Measurements from ENCODE around the gene DNAJC1.

The DNAJC1 gene

DNA sequence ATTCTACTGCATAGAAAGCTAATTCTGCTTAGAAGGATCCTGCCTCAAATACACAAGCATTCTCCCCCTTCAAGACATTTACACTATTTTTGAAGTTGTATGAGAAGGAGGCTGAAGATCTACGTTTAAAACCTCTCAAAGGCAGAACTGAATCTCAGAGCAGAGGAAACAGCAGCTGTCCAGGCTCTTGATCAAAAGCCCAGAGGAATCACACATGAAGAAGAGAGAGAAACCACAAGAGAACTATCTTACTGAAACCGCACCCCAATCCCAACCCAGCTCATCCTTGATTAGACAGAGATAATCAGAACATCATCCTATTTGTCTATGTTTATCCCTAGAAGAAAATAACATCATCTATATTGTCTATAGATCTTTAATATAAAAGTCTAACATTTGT lies 2.2 kb upstream of the DNAJC1 start:
- WGBS = 94% methylated on average over 1 of the region's 2 CpGs
- no peak for DNase-seq

DNA sequence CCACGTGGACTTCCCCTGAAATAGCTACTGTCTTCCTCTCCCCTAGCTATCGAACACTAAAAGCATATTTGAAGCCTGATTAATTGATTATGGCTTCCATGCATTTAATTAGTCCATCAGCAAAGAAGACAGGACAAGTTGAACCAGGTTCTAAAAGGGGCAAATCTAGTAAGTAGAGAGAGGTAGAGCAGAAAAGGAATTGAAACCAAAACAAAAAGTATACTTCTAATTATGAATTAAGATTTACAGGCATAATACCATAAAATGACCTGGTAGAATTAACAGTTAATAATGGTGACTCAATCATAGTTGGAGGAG lies 393 bp upstream of the DNAJC1 start:
- Histone ChIP-seq H2BK120ac (ENCODE audit: low read depth, low read length) (no peak overlapping the region), H3K4ac (ENCODE audit: low read depth in 1 of 2, low read length in 2 of 2) (no peak overlapping the region), H2BK12ac (ENCODE audit: low read length in 2 of 2) (no peak overlapping the region), H3K23ac (ENCODE audit: low read length in 2 of 2) (no peak overlapping the region), H3K27ac (ENCODE audit: low read length, poor library complexity, severe bottlenecking) (no peak overlapping the region), H3K9me3 (ENCODE audit: control insufficient read depth, low read length) (peaks cover 10% of the 10 kb centered on the region), H2AFZ (ENCODE audit: low read depth, low read length) (peak overlapping the region; percentile 72), H3K36me3 (ENCODE audit: control insufficient read depth in 1 of 2, insufficient read depth in 2 of 2, low read depth in 1 of 2, low read length in 2 of 2) (no peaks in the 10 kb centered on the region), H4K8ac (ENCODE audit: low read length) (peak overlapping the region; percentile 95), H3K27me3 (ENCODE audit: control insufficient read depth in 1 of 2, insufficient read depth in 1 of 2, low read length in 2 of 2) (no peaks in the 10 kb centered on the region), H4K91ac (ENCODE audit: low read length) (no peak overlapping the region), H3K14ac (ENCODE audit: low read length in 2 of 2) (no peak overlapping the region), H3K18ac (ENCODE audit: low read depth in 1 of 2, low read length in 2 of 2) (peak overlapping the region in 1 of 2 experiments; percentile 92), H2BK5ac (ENCODE audit: low read depth, low read length, poor library complexity, severe bottlenecking) (no peak overlapping the region), H2AK5ac (ENCODE audit: low read length, severe bottlenecking) (no peak overlapping the region), H3K4me1 (ENCODE audit: control insufficient read depth, insufficient read depth, low read depth, low read length) (no peaks in the 10 kb centered on the region), H3K4me2 (ENCODE audit: low read length, poor library complexity, severe bottlenecking) (peak overlapping the region; percentile 90), H2BK15ac (ENCODE audit: low read depth, poor library complexity, severe bottlenecking) (no peak overlapping the region), H3K4me3 (ENCODE audit: insufficient read depth in 1 of 2, low read depth in 1 of 2, low read length in 2 of 2) (peak overlapping the region; percentile 88 to 97), H3K9ac (ENCODE audit: low read length) (peak overlapping the region; percentile 96), H3K79me1 (replicated peaks; ENCODE audit: low read length, poor library complexity, severe bottlenecking) (peaks cover 7% of the 10 kb centered on the region)
- 0% methylated on average over 1 of the region's 2 CpGs for WGBS
- DNase-seq = no peak

More for the DNA sequence above, 2.2 kb upstream of the DNAJC1 start:
- no peak overlapping the region for H2BK5ac ChIP-seq (ENCODE audit: low read depth, low read length, poor library complexity, severe bottlenecking)
- H3K4me3 ChIP-seq (ENCODE audit: insufficient read depth in 1 of 2, low read depth in 1 of 2, low read length in 2 of 2) = no peak overlapping the region
- H3K27ac ChIP-seq (ENCODE audit: low read length, poor library complexity, severe bottlenecking) = no peak overlapping the region
- H3K9me3 ChIP-seq (ENCODE audit: control insufficient read depth, low read length) = peaks cover 10% of the 10 kb centered on the region
- H3K18ac ChIP-seq (ENCODE audit: low read depth in 1 of 2, low read length in 2 of 2) = no peak overlapping the region
- H2AK5ac ChIP-seq (ENCODE audit: low read length, severe bottlenecking) = no peak overlapping the region
- no peaks in the 10 kb centered on the region for H3K36me3 ChIP-seq (ENCODE audit: control insufficient read depth in 1 of 2, insufficient read depth in 2 of 2, low read depth in 1 of 2, low read length in 2 of 2)
- H4K8ac ChIP-seq (ENCODE audit: low read length) = no peak overlapping the region
- no peak overlapping the region for H3K4me2 ChIP-seq (ENCODE audit: low read length, poor library complexity, severe bottlenecking)
- no peak overlapping the region for H2BK15ac ChIP-seq (ENCODE audit: low read depth, poor library complexity, severe bottlenecking)
- H2BK120ac ChIP-seq (ENCODE audit: low read depth, low read length) = no peak overlapping the region
- H3K79me1 ChIP-seq (replicated peaks; ENCODE audit: low read length, poor library complexity, severe bottlenecking) = peaks cover under 1% of the 10 kb centered on the region
- peak overlapping the region in 1 of 2 experiments; percentile 79 for H3K23ac ChIP-seq (ENCODE audit: low read length in 2 of 2)
- H4K91ac ChIP-seq (ENCODE audit: low read length) = no peak overlapping the region
- H2AFZ ChIP-seq (ENCODE audit: low read depth, low read length) = no peak overlapping the region
- H3K9ac ChIP-seq (ENCODE audit: low read length) = no peak overlapping the region
- H3K14ac ChIP-seq (ENCODE audit: low read length in 2 of 2) = no peak overlapping the region
- H3K4ac ChIP-seq (ENCODE audit: low read depth in 1 of 2, low read length in 2 of 2) = no peak overlapping the region
- H3K4me1 ChIP-seq (ENCODE audit: control insufficient read depth, insufficient read depth, low read depth, low read length) = no peaks in the 10 kb centered on the region
- H2BK12ac ChIP-seq (ENCODE audit: low read length in 2 of 2) = no peak overlapping the region
- H3K27me3 ChIP-seq (ENCODE audit: control insufficient read depth in 1 of 2, insufficient read depth in 1 of 2, low read length in 2 of 2) = no peaks in the 10 kb centered on the region

DNA sequence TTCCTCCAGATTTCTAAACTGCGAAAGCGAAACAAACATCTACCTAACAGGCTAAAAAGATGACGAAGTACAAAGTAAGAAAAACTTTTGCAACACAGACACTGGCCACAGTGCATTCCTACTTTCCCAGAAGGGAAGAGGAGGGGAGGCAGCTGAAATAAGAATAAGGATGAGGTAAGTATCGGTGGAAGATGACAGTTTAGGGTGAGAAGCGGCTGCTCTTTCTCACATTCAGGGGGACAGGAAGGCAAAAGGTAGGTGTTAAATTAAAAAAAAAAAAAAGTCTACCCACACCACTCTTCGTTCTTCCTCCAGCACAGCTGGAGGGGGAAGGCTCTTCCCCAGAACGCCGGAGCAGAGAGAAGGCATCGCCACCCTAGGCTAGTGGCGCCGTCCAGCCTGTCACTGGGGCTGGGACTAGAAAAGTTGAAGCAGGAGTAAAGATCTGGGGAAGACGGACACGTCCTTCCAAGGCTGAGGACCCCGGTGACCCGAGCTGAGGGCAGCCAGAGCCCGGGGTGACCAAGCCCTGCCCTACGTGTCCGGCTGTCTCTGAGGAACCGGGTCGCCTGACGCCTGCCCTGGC lies 846 bp downstream of the DNAJC1 start:
- H3K14ac ChIP-seq (ENCODE audit: low read length in 2 of 2) = peak overlapping the region in 1 of 2 experiments; percentile 86
- no peak overlapping the region for H2BK5ac ChIP-seq (ENCODE audit: low read depth, low read length, poor library complexity, severe bottlenecking)
- no peak overlapping the region for H2BK120ac ChIP-seq (ENCODE audit: low read depth, low read length)
- H3K4ac ChIP-seq (ENCODE audit: low read depth in 1 of 2, low read length in 2 of 2) = peak overlapping the region; percentile 1 to 56
- peak overlapping the region; percentile 67 for H4K8ac ChIP-seq (ENCODE audit: low read length)
- H2AFZ ChIP-seq (ENCODE audit: low read depth, low read length) = peak overlapping the region; percentile 86
- peak; percentile 81 for DNase-seq
- no peak overlapping the region for H3K27ac ChIP-seq (ENCODE audit: low read length, poor library complexity, severe bottlenecking)
- peaks cover 10% of the 10 kb centered on the region for H3K9me3 ChIP-seq (ENCODE audit: control insufficient read depth, low read length)
- peak overlapping the region in 1 of 2 experiments; percentile 92 for H3K23ac ChIP-seq (ENCODE audit: low read length in 2 of 2)
- H4K91ac ChIP-seq (ENCODE audit: low read length) = no peak overlapping the region
- H2BK12ac ChIP-seq (ENCODE audit: low read length in 2 of 2) = peak overlapping the region in 1 of 2 experiments; percentile 56
- peak overlapping the region; percentile 90 for H3K4me2 ChIP-seq (ENCODE audit: low read length, poor library complexity, severe bottlenecking)
- H2AK5ac ChIP-seq (ENCODE audit: low read length, severe bottlenecking) = no peak overlapping the region
- no peaks in the 10 kb centered on the region for H3K4me1 ChIP-seq (ENCODE audit: control insufficient read depth, insufficient read depth, low read depth, low read length)
- H3K36me3 ChIP-seq (ENCODE audit: control insufficient read depth in 1 of 2, insufficient read depth in 2 of 2, low read depth in 1 of 2, low read length in 2 of 2) = no peaks in the 10 kb centered on the region
- H3K9ac ChIP-seq (ENCODE audit: low read length) = peak overlapping the region; percentile 96
- H3K18ac ChIP-seq (ENCODE audit: low read depth in 1 of 2, low read length in 2 of 2) = peak overlapping the region; percentile 57 to 91
- under 1% methylated on average over 19 of the region's 21 CpGs for WGBS
- H3K4me3 ChIP-seq (ENCODE audit: insufficient read depth in 1 of 2, low read depth in 1 of 2, low read length in 2 of 2) = peak overlapping the region; percentile 88 to 97
- H3K79me1 ChIP-seq (replicated peaks; ENCODE audit: low read length, poor library complexity, severe bottlenecking) = peaks cover 7% of the 10 kb centered on the region
- H3K27me3 ChIP-seq (ENCODE audit: control insufficient read depth in 1 of 2, insufficient read depth in 1 of 2, low read length in 2 of 2) = no peaks in the 10 kb centered on the region
- H2BK15ac ChIP-seq (ENCODE audit: low read depth, poor library complexity, severe bottlenecking) = no peak overlapping the region

DNA sequence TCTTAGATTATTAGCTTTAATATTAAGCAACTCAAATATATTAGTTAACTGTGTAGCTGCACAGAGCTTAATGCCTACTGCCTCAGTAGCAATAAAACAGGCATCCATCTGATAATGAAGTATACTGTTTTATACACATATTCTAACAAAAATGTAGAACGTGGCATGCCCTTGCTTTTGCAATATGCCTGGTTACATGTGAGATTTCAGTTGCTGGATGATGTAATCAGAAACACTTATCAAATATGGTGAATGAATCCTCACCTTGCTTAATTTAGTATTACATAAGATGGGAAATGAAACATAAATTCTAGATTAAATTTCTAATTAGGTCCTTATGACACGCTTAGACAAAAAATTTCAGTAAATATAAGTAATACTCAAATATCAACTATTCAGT lies 8.0 kb downstream of the DNAJC1 start:
- Histone ChIP-seq H3K4me2 (ENCODE audit: low read length, poor library complexity, severe bottlenecking) (no peak overlapping the region), H3K79me1 (replicated peaks; ENCODE audit: low read length, poor library complexity, severe bottlenecking) (peaks cover 10% of the 10 kb centered on the region), H2AK5ac (ENCODE audit: low read length, severe bottlenecking) (no peak overlapping the region), H3K9me3 (ENCODE audit: control insufficient read depth, low read length) (no peaks in the 10 kb centered on the region), H3K18ac (ENCODE audit: low read depth in 1 of 2, low read length in 2 of 2) (no peak overlapping the region), H2BK15ac (ENCODE audit: low read depth, poor library complexity, severe bottlenecking) (no peak overlapping the region), H2AFZ (ENCODE audit: low read depth, low read length) (no peak overlapping the region), H3K36me3 (ENCODE audit: control insufficient read depth in 1 of 2, insufficient read depth in 2 of 2, low read depth in 1 of 2, low read length in 2 of 2) (no peaks in the 10 kb centered on the region), H3K27me3 (ENCODE audit: control insufficient read depth in 1 of 2, insufficient read depth in 1 of 2, low read length in 2 of 2) (no peaks in the 10 kb centered on the region), H3K23ac (ENCODE audit: low read length in 2 of 2) (no peak overlapping the region), H2BK5ac (ENCODE audit: low read depth, low read length, poor library complexity, severe bottlenecking) (no peak overlapping the region), H3K4me3 (ENCODE audit: insufficient read depth in 1 of 2, low read depth in 1 of 2, low read length in 2 of 2) (no peak overlapping the region), H3K4ac (ENCODE audit: low read depth in 1 of 2, low read length in 2 of 2) (no peak overlapping the region), H4K8ac (ENCODE audit: low read length) (no peak overlapping the region), H3K4me1 (ENCODE audit: control insufficient read depth, insufficient read depth, low read depth, low read length) (no peaks in the 10 kb centered on the region), H3K27ac (ENCODE audit: low read length, poor library complexity, severe bottlenecking) (no peak overlapping the region), H2BK12ac (ENCODE audit: low read length in 2 of 2) (no peak overlapping the region), H3K14ac (ENCODE audit: low read length in 2 of 2) (no peak overlapping the region), H4K91ac (ENCODE audit: low read length) (no peak overlapping the region), H2BK120ac (ENCODE audit: low read depth, low read length) (no peak overlapping the region), H3K9ac (ENCODE audit: low read length) (peak overlapping the region; percentile 1)
- DNase-seq = no peak
- no CpG with 5 or more reads among the region's 2 CpGs for WGBS
